Mesenchymal stem cell (in vitro differentiated cells and primary cell): ENCODE results near the gene PRKAG2.
A peak's percentile ranks its signal among the peaks of the same experiment; 100 is the strongest.

ENCODE experiments used
- DNase-seq: peaks from one replicate; pipeline ENCODE4 v3.0.0-alpha.2; 2013
- H2AFZ ChIP-seq: one replicate; pipeline ENCODE4 v1.6.1; 2013; ENCODE audit warnings: low read depth, mild to moderate bottlenecking, control low read depth, inconsistent platforms, low read length, moderate library complexity
- H2AK5ac ChIP-seq: 2 replicates; pipeline ENCODE4 v1.6.1; 2013; ENCODE audit warnings: low read length, moderate library complexity, mild to moderate bottlenecking, inconsistent platforms; ENCODE audit not compliant: severe bottlenecking
- H2BK120ac ChIP-seq: one replicate; pipeline ENCODE4 v1.6.1; 2013; ENCODE audit warnings: low read depth, mild to moderate bottlenecking, inconsistent platforms, low read length, moderate library complexity
- H2BK12ac ChIP-seq, 2 experiments: one replicate each; pipeline ENCODE4 v1.6.1; 2013; ENCODE audit warnings: inconsistent platforms in 2 of 2, low read length in 2 of 2, mild to moderate bottlenecking in 2 of 2, moderate library complexity in 2 of 2, control low read depth in 1 of 2
- H2BK15ac ChIP-seq: one replicate; pipeline ENCODE4 v1.6.1; 2013; ENCODE audit warnings: mild to moderate bottlenecking, low read depth, inconsistent platforms; ENCODE audit not compliant: poor library complexity, severe bottlenecking
- H2BK5ac ChIP-seq: 2 replicates; pipeline ENCODE4 v1.6.1; 2013; ENCODE audit warnings: low read depth, mild to moderate bottlenecking, low read length, control low read depth, inconsistent platforms; ENCODE audit not compliant: poor library complexity, severe bottlenecking
- H3K14ac ChIP-seq, 2 experiments: one replicate each; pipeline ENCODE4 v1.6.1; 2013; ENCODE audit warnings: inconsistent platforms in 2 of 2, low read length in 2 of 2, control low read depth in 1 of 2, mild to moderate bottlenecking in 1 of 2, moderate library complexity in 1 of 2
- H3K18ac ChIP-seq, 2 experiments: one replicate each; pipeline ENCODE4 v1.6.1; 2013; ENCODE audit warnings: inconsistent platforms in 2 of 2, low read length in 2 of 2, control low read depth in 1 of 2, low read depth in 1 of 2, mild to moderate bottlenecking in 1 of 2
- H3K23ac ChIP-seq, 2 experiments: one replicate each; pipeline ENCODE4 v1.6.1; 2013; ENCODE audit warnings: inconsistent platforms in 2 of 2, low read length in 2 of 2, mild to moderate bottlenecking in 2 of 2, moderate library complexity in 2 of 2, control low read depth in 1 of 2
- H3K27ac ChIP-seq: 2 replicates; pipeline ENCODE4 v1.5.1; 2013; ENCODE audit warnings: mild to moderate bottlenecking, moderate library complexity, low read length, control low read depth, inconsistent platforms; ENCODE audit not compliant: poor library complexity, severe bottlenecking
- H3K27me3 ChIP-seq, 2 experiments: 2 replicates each; pipeline versions ENCODE4 v1.6.1 to v1.7.0; 2013; ENCODE audit warnings: low read length in 2 of 2, mild to moderate bottlenecking in 2 of 2, moderate library complexity in 2 of 2, control low read depth in 1 of 2, inconsistent platforms in 1 of 2; ENCODE audit not compliant: control insufficient read depth in 1 of 2, insufficient read depth in 1 of 2
- H3K36me3 ChIP-seq, 2 experiments: 2 replicates each; pipeline versions ENCODE4 v1.6.1 to v1.7.0; 2013; ENCODE audit warnings: low read length in 2 of 2, control low read depth in 1 of 2, inconsistent platforms in 1 of 2, low read depth in 1 of 2, mild to moderate bottlenecking in 1 of 2; ENCODE audit not compliant: insufficient read depth in 2 of 2, control insufficient read depth in 1 of 2
- H3K4ac ChIP-seq, 2 experiments: one replicate each; pipeline ENCODE4 v1.6.1; 2013; ENCODE audit warnings: inconsistent platforms in 2 of 2, low read length in 2 of 2, mild to moderate bottlenecking in 2 of 2, moderate library complexity in 2 of 2, control low read depth in 1 of 2, low read depth in 1 of 2
- H3K4me1 ChIP-seq: 2 replicates; pipeline ENCODE4 v1.6.1; 2013; ENCODE audit warnings: low read depth, low read length, control low read depth; ENCODE audit not compliant: control insufficient read depth, insufficient read depth
- H3K4me2 ChIP-seq: 2 replicates; pipeline ENCODE4 v1.6.1; 2013; ENCODE audit warnings: low read length, mild to moderate bottlenecking, inconsistent platforms; ENCODE audit not compliant: poor library complexity, severe bottlenecking
- H3K4me3 ChIP-seq, 2 experiments: 2 replicates each; pipeline versions ENCODE4 v1.5.1 to v1.7.0; 2013; ENCODE audit warnings: low read length in 2 of 2, mild to moderate bottlenecking in 2 of 2, control low read depth in 1 of 2, low read depth in 1 of 2; ENCODE audit not compliant: insufficient read depth in 1 of 2
- H3K79me1 ChIP-seq: replicated peaks from 2 replicates; pipeline ENCODE4 v1.6.1; 2013; ENCODE audit warnings: mild to moderate bottlenecking, control low read depth, low read length, inconsistent platforms; ENCODE audit not compliant: poor library complexity, severe bottlenecking
- H3K9ac ChIP-seq: 2 replicates; pipeline ENCODE4 v1.7.0; 2013; ENCODE audit warnings: mild to moderate bottlenecking, low read length, moderate library complexity
- H3K9me3 ChIP-seq: 2 replicates; pipeline ENCODE4 v1.7.0; 2013; ENCODE audit warnings: mild to moderate bottlenecking, low read length; ENCODE audit not compliant: control insufficient read depth
- H4K8ac ChIP-seq: one replicate; pipeline ENCODE4 v1.6.1; 2013; ENCODE audit warnings: inconsistent platforms, mild to moderate bottlenecking, low read length, moderate library complexity
- H4K91ac ChIP-seq: one replicate; pipeline ENCODE4 v1.6.1; 2013; ENCODE audit warnings: mild to moderate bottlenecking, low read length, inconsistent platforms
- WGBS: methylation state at CpG from one replicate; pipeline ENCODE4 v1.1.7; 2013; ENCODE audit warnings: mixed read lengths; 5-methylcytosine and 5-hydroxymethylcytosine counted together

PRKAG2 gene

DNA sequence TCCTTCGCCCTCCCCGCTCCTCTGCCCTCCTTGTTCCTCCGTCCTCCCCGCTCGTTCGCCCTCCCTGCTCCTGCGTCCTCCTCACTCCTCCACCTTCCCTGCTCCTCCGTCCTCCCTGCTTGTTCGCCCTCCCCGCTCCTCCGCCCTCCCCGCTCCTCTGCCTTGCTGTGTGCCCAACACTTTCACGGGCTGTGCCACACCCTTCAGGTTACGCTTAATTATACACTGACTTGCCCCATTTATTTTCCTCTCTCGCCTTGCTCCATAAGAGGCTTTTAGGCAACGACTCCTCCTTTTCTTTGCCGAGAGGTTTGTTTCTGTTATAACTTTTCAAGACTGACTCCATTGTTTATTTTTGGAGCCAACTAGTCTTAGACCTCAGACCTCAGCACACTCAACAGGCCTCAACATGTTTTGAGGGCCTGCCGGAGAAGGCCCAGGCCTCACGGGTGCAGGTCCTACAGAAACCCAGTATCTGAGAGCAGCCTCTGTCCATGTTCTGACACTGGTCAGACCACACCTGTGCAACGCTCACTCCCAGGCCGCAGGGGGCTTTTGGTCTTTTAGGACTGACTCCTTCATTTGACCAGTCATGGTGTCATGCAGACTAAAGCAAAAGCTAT is 18.2 kb upstream of the PRKAG2 start:
- no peak overlapping the region for H2BK12ac ChIP-seq
- H3K4me2 ChIP-seq: no peak overlapping the region
- no peak overlapping the region for H3K18ac ChIP-seq
- H3K27me3 ChIP-seq: peaks cover 37 to 79% of the 10 kb centered on the region in 2 experiments
- no peak overlapping the region for H2AK5ac ChIP-seq
- H3K36me3 ChIP-seq: no peaks in the 10 kb centered on the region
- H3K79me1 ChIP-seq: no peaks in the 10 kb centered on the region
- H3K4me1 ChIP-seq: peaks cover 6% of the 10 kb centered on the region
- no peak overlapping the region for H3K9ac ChIP-seq
- H2BK120ac ChIP-seq: no peak overlapping the region
- H4K91ac ChIP-seq: no peak overlapping the region
- DNase-seq: no peak
- H2BK5ac ChIP-seq: no peak overlapping the region
- H2AFZ ChIP-seq: no peak overlapping the region
- no peak overlapping the region for H3K14ac ChIP-seq
- H3K9me3 ChIP-seq: no peaks in the 10 kb centered on the region
- H3K23ac ChIP-seq: no peak overlapping the region
- H3K4me3 ChIP-seq: no peak overlapping the region
- no peak overlapping the region for H3K27ac ChIP-seq
- no peak overlapping the region for H4K8ac ChIP-seq
- WGBS: 90% methylated on average over 21 of the region's 21 CpGs
- H3K4ac ChIP-seq: no peak overlapping the region
- no peak overlapping the region for H2BK15ac ChIP-seq

DNA sequence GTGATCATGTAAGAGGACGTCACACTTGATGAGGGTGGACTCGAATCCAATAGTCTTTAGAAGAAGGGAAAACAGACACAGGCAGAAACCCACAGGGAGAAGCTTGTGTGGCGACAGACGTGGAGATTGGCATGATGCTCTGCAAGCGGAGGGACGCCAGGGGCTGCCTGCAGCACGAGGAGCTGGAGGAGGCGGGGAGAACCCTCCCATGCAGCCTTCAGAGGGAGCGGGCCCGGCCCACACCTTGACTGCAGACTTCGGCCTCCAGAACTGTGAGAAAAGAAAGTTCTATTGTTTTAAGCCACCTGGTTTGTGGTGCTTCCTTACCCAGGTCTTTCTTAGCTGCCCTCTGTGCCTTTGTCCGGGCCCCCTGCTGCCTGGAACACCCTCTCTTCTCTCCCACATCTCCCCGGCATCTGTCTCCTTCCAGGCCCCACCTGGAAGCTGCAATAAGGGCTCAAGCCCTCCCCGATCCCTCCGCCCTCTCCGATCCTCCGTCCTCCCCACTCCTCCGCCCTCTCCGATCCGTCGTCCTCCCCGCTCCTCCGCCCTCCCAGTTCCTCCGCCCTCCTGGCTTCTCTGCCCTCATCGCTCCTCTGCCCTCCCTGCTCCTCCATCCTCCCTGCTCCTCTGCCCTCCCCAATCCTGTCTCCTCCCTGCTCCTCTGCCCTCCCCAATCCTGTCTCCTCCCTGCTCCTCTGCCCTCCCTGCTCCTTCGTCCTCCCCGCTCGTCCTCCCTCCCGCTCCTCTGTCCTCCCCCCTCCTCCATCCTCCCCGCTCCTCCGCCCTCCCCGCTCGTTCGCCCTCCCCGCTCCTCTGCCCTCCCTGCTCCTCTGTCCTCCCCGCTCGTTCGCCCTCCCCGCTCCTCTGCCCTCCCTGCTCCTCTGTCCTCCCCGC is 17.4 kb upstream of the PRKAG2 start:
- Histone ChIP-seq H3K14ac (no peak overlapping the region), H2BK15ac (no peak overlapping the region), H3K9me3 (no peaks in the 10 kb centered on the region), H3K79me1 (no peaks in the 10 kb centered on the region), H3K18ac (no peak overlapping the region), H3K27me3 (peaks cover 44 to 79% of the 10 kb centered on the region in 2 experiments), H3K4me1 (peaks cover 6% of the 10 kb centered on the region), H3K4me3 (no peak overlapping the region), H2AK5ac (no peak overlapping the region), H3K36me3 (no peaks in the 10 kb centered on the region), H3K27ac (no peak overlapping the region), H2AFZ (no peak overlapping the region), H2BK120ac (no peak overlapping the region), H4K91ac (no peak overlapping the region), H3K4me2 (no peak overlapping the region), H3K4ac (no peak overlapping the region), H3K9ac (no peak overlapping the region), H4K8ac (no peak overlapping the region), H2BK12ac (no peak overlapping the region), H3K23ac (peak overlapping the region in 1 of 2 experiments; percentile 30), H2BK5ac (no peak overlapping the region)
- WGBS: 89% methylated on average over 40 of the region's 40 CpGs
- no peak for DNase-seq

DNA sequence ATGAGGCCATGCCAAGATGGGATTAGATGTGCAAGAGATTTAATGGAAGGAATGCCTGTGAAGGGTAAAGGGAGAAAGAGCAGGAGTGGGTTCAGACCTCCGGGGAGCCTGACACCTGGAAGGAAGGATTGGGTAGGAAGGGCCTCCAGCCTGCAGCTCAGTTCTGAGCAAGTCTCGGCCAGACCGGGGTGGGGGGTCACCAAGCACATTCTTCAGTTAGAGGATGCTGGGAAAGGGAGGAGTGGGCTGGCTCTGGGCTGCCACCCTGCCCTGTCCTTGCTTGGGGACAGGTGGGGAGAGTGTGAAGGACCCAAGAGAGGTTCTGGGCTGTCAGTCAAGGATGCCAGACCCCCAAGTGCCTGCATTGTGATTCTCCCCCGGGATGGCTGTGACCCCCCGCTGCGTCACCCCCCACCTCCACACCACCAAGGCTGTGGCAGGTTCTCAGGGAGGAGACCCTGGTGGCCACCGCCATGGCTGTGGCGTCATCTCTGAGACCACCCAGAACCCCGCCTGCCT is 16.5 kb upstream of the PRKAG2 start:
- H3K27ac ChIP-seq: no peak overlapping the region
- H3K23ac ChIP-seq: no peak overlapping the region
- WGBS: 83% methylated on average over 3 of the region's 9 CpGs
- H3K36me3 ChIP-seq: no peaks in the 10 kb centered on the region
- peaks cover 53 to 82% of the 10 kb centered on the region in 2 experiments for H3K27me3 ChIP-seq
- no peak overlapping the region for H4K8ac ChIP-seq
- no peak overlapping the region for H3K14ac ChIP-seq
- DNase-seq: no peak
- H2BK5ac ChIP-seq: no peak overlapping the region
- H3K9me3 ChIP-seq: no peaks in the 10 kb centered on the region
- H3K18ac ChIP-seq: no peak overlapping the region
- no peak overlapping the region for H4K91ac ChIP-seq
- no peak overlapping the region for H2AK5ac ChIP-seq
- H2BK15ac ChIP-seq: no peak overlapping the region
- H2BK120ac ChIP-seq: no peak overlapping the region
- H3K9ac ChIP-seq: no peak overlapping the region
- H2BK12ac ChIP-seq: no peak overlapping the region
- no peak overlapping the region for H3K4me3 ChIP-seq
- H3K4ac ChIP-seq: no peak overlapping the region
- H3K79me1 ChIP-seq: no peaks in the 10 kb centered on the region
- no peak overlapping the region for H3K4me2 ChIP-seq
- H3K4me1 ChIP-seq: peaks cover 6% of the 10 kb centered on the region
- H2AFZ ChIP-seq: no peak overlapping the region

DNA sequence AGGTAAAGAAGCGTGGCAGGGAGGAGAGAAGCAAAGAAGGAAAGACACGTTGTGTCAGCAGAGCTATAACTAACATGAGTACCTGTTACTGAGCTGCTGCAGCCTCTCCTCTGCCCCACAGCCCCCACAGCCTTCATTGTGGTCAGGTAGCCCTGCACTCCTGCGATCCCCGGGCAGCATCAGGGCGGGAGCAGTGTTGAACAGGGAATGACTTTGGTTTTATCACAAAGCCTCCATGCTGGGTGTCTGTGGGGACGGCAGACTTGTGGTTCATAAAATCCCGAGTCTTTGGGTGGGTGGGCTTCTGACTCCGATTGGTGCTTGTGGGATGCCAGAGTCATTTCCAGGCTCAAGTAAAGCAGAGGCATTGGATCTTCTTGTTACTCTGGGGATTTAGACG is 14.8 kb upstream of the PRKAG2 start:
- H2BK5ac ChIP-seq: no peak overlapping the region
- H4K91ac ChIP-seq: no peak overlapping the region
- H3K79me1 ChIP-seq: no peaks in the 10 kb centered on the region
- 71% methylated on average over 8 of the region's 9 CpGs for WGBS
- no peak overlapping the region for H3K27ac ChIP-seq
- H2BK12ac ChIP-seq: no peak overlapping the region
- H3K9me3 ChIP-seq: no peaks in the 10 kb centered on the region
- H3K4me2 ChIP-seq: no peak overlapping the region
- no peak overlapping the region for H2AFZ ChIP-seq
- no peak overlapping the region for H2BK15ac ChIP-seq
- no peak overlapping the region for H3K23ac ChIP-seq
- DNase-seq: no peak
- H4K8ac ChIP-seq: no peak overlapping the region
- no peaks in the 10 kb centered on the region for H3K36me3 ChIP-seq
- H3K4me1 ChIP-seq: peaks cover 11% of the 10 kb centered on the region
- no peak overlapping the region for H3K18ac ChIP-seq
- no peak overlapping the region for H2AK5ac ChIP-seq
- no peak overlapping the region for H3K4me3 ChIP-seq
- H3K4ac ChIP-seq: no peak overlapping the region
- peaks cover 57 to 80% of the 10 kb centered on the region in 2 experiments for H3K27me3 ChIP-seq
- H3K9ac ChIP-seq: no peak overlapping the region
- no peak overlapping the region for H3K14ac ChIP-seq
- H2BK120ac ChIP-seq: no peak overlapping the region
